Measurements from ENCODE around the gene DNAJB4.
"Not testable (repeated sequence)": the region's sequence is repeated elsewhere in the genome, so short reads cannot be mapped to it uniquely, and the experiment has no call there.

Gene DNAJB4

DNA sequence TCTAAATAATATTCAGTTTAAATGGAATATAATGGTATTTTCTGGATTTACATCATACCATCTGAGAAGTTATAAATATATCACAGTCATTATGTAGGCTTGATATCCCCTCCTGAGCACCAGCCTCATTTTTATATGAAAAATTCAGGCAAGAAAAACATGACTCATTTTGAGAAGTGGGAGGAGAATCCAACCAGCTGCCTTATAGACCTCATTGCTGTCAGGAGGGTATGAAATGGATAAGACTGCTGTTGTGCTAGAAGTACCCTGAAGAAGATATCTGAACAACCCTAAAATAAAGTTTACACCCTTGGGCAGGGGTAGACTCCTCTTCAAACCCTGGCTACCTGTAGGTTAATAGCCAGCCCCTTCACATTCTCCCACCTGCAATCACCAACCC lies 49.8 kb downstream of the DNAJB4 start:
- TF ChIP-seq, protein P1, sequence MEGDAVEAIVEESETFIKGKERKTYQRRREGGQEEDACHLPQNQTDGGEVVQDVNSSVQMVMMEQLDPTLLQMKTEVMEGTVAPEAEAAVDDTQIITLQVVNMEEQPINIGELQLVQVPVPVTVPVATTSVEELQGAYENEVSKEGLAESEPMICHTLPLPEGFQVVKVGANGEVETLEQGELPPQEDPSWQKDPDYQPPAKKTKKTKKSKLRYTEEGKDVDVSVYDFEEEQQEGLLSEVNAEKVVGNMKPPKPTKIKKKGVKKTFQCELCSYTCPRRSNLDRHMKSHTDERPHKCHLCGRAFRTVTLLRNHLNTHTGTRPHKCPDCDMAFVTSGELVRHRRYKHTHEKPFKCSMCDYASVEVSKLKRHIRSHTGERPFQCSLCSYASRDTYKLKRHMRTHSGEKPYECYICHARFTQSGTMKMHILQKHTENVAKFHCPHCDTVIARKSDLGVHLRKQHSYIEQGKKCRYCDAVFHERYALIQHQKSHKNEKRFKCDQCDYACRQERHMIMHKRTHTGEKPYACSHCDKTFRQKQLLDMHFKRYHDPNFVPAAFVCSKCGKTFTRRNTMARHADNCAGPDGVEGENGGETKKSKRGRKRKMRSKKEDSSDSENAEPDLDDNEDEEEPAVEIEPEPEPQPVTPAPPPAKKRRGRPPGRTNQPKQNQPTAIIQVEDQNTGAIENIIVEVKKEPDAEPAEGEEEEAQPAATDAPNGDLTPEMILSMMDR (IDR thresholded peaks at IDR 0.05; ENCODE audit: extremely low read depth, missing control alignments) = no peak
- no peak for DNase-seq (ENCODE audit: low spot score)

DNA sequence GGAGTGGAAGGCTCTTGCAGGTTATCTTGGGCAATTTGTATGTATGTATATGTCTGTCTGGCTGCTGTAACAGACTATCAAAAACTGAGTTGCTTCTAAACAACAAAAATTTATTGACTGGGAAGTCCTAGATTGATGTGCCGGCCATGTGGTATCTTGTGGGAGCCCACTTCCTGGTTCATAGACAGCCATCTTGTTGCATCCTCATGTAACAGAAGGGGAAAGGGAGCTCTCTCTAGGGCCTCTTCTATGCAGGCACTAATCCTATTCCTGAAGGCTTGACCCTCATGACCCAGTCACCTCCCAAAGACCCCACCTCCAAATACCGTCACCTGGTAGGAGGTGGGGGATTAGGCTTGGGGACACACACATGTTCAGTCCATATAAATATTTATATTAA lies 50.2 kb downstream of the DNAJB4 start:
- DNase-seq (ENCODE audit: low spot score) = no peak
- TF ChIP-seq, protein P1 (IDR thresholded peaks at IDR 0.05; ENCODE audit: extremely low read depth, missing control alignments) = no peak

DNA sequence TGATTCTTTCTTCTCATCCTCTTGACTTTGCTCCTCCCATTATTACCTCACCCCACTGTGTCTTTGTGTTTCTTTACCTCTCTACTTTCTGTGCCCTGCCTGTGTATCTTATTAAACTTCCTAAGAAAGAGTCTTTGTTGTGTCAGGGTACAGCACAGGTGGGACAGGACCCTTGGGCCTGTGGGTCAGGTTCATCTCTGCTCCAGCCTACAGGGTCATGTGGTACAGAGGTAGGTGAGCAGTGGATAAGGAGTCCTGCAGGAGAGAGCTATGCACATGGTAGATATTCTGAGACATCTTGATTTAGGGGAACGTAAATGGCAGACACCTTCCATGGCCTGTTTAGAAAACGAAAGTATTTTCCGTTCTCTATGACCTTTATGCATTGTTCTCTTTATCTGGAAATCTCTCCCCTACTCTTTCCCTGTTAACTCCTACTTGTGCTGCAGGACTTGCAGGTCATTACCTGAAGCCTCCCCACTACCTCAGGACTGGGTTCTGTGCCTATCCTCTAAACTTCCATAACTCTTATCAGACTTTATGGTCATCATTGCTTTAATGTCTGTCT lies 50.9 kb downstream of the DNAJB4 start:
- no peak for DNase-seq (ENCODE audit: low spot score)

DNA sequence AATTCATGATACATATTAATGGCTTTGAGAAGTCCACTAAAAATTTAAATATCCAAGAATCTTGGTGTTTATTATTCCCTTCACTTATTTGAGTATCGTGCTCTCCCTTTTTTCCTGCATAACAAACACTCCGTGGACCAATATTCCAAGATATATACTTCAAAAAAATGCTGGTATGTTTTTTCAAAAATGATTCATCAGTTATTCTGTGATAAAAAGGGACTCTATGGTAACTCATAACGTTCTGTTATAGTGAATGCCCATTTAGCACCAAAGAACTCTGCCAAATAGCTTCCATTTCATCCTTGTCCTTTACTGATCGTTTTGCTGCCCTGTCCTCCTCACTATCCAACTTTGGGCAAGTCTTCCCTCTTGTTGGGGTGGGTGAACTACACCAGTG lies 53.9 kb downstream of the DNAJB4 start:
- TF ChIP-seq, protein P1 (IDR thresholded peaks at IDR 0.05; ENCODE audit: extremely low read depth, missing control alignments) = no peak
- no peak for DNase-seq (ENCODE audit: low spot score)

More for the DNA sequence above, 50.9 kb downstream of the DNAJB4 start:
- TF ChIP-seq, protein P1 (IDR thresholded peaks at IDR 0.05; ENCODE audit: extremely low read depth, missing control alignments) = no peak

DNA sequence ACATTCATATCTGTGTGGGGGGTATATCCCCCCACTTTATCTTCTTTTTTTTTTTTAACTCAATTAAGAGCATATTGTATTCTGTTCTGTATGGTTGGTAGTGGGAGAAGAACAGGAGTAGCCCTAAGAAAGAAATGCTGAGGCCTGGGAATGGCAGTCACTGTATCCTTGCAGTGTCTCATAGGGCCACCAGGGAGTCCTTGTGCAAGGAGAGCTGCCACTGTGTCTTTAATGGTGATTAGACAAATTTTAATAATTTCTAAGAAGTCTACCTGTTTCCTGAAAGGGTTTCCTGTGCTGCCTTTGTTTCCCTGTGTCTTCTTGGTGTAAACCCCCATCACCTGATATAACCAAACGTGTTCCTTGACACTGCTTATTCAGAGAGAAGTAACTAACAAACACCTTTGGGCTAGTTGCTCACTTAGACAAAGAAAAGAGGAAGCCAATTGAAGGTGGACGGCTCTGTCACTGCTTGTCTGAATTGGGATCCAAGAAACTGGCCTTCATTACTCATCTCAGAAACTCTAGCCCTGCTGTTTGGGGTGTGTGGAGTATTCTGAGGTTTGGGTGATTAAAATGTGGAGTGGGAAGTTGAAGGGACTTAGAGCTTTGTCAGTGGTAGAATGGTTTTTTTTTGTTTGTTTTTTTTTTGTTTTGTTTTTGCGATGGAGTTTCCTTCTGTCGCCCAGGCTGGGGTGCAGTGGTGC lies 56.3 kb downstream of the DNAJB4 start:
- DNase-seq (ENCODE audit: low spot score) = peak; percentile 35
- TF ChIP-seq, protein P1 (IDR thresholded peaks at IDR 0.05; ENCODE audit: extremely low read depth, missing control alignments) = no peak

DNA sequence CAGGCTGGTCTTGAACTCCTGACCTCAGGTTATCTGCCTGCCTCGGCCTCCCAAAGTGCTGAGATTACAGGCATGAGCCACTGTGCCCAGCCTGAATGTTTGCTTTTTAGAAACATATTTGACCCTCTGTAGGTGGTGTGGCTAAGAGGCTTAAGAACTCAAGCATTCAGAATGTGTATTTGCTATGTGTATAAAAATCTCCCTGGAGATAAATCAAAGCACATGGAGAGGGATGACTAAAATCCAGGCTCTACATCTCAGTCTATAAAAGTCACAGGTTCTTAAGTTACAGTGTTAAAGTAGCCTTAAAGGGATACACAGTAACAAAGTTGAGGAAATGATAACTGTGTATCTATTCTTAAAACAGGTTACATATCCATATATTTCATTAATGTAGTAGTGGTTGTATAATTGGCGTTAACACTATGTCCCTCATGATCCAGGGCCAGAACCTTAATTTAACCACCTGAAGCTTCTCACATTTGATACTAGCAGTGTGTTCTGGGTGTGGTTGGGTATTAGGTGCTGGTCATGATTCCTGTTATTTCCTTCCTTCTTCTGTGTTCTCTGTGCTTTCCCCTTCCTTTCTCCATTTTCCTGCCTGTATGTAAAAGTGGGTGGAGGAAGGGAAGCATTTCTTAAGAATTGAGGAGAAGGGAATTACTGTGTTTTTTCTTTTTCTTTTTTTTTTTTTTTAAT lies 57.2 kb downstream of the DNAJB4 start:
- TF ChIP-seq, protein P1 (IDR thresholded peaks at IDR 0.05; ENCODE audit: extremely low read depth, missing control alignments) = no peak
- DNase-seq (ENCODE audit: low spot score) = no peak

DNA sequence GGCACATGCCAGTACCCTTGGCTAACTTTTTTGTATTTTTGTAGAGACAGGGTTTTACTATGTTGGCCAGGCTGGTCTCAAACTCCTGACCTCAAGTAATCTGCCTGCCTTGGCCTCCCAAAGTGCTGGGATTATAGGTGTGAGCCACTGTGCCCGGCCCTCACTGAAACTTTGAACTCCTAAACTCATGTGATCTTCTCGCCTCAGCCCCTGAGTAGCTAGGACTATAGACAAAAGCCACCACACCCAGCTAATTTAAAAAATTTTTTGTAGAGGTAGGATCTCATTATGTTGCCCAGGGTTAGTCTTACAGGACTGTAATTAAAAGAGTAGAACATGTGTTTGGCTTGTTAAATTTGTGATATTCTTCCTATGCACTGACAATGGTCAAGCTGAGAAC lies 60.1 kb downstream of the DNAJB4 start:
- not testable (repeated sequence) for DNase-seq (ENCODE audit: low spot score)
